IPS DF 19.7 (cell line): ENCODE results near the gene KCTD3.

Source experiments
- DNase-seq: peaks from one replicate; pipeline ENCODE4 v3.0.0-alpha.2; 2013; ENCODE audit warnings: low read depth, low spot score

Gene KCTD3

GRCh38 chr1:215605011-215605621, 38.0 kb downstream of the KCTD3 start:
- DNase-seq: no peak

GRCh38 chr1:215606036-215606435, 38.9 kb downstream of the KCTD3 start:
- no peak for DNase-seq

- no peak for DNase-seq
Observed at GRCh38 chr1:215606564-215607168, 39.6 kb downstream of the KCTD3 start.

- DNase-seq: no peak
Observed at GRCh38 chr1:215607412-215607811, 40.3 kb downstream of the KCTD3 start.

GRCh38 chr1:215608646-215609045, 41.5 kb downstream of the KCTD3 start:
- no peak for DNase-seq

- DNase-seq: no peak
Observed at GRCh38 chr1:215612391-215612790, 45.3 kb downstream of the KCTD3 start.

- DNase-seq: no peak
Observed at GRCh38 chr1:215617979-215618378, 50.9 kb downstream of the KCTD3 start.

GRCh38 chr1:215623162-215623561, 56.1 kb downstream of the KCTD3 start:
- DNase-seq: no peak

GRCh38 chr1:215625949-215626348, 58.8 kb downstream of the KCTD3 start:
- DNase-seq: no peak

- no peak for DNase-seq
Observed at GRCh38 chr1:215631040-215631439, 63.9 kb downstream of the KCTD3 start.

GRCh38 chr1:215631489-215631888, 64.4 kb downstream of the KCTD3 start:
- no peak for DNase-seq

- no peak for DNase-seq
Observed at GRCh38 chr1:215635827-215636226, 68.7 kb downstream of the KCTD3 start.

- DNase-seq: no peak
Observed at GRCh38 chr1:215636258-215636965, 69.3 kb downstream of the KCTD3 start.

- DNase-seq: no peak
Observed at GRCh38 chr1:215637041-215637573, 70.0 kb downstream of the KCTD3 start.

GRCh38 chr1:215640429-215641148, 73.5 kb downstream of the KCTD3 start:
- no peak for DNase-seq

GRCh38 chr1:215643592-215644321, 76.7 kb downstream of the KCTD3 start:
- no peak for DNase-seq

GRCh38 chr1:215645182-215645581, 78.1 kb downstream of the KCTD3 start:
- no peak for DNase-seq

GRCh38 chr1:215645861-215646260, 78.8 kb downstream of the KCTD3 start:
- DNase-seq: no peak

GRCh38 chr1:215647738-215648137, 80.6 kb downstream of the KCTD3 start:
- no peak for DNase-seq

- DNase-seq: no peak
Observed at GRCh38 chr1:215648957-215649356, 81.9 kb downstream of the KCTD3 start.

- DNase-seq: no peak
Observed at GRCh38 chr1:215650446-215651149, 83.5 kb downstream of the KCTD3 start.
